GM12801 (cell line): Measurements from ENCODE around the gene OGDH.

Experiments used
- CTCF ChIP-seq: IDR thresholded peaks from one replicate; pipeline ENCODE4 v1.5.1; 2011; ENCODE audit warnings: control low read depth; ENCODE audit not compliant: insufficient read length; ENCODE audit errors: extremely low read depth

The OGDH gene

GRCh38 chr7:44606341-44607140, at the start of gene OGDH:
Gene OGDH (plus strand): TSS chr7:44606627. CDS start chr7:44624344, 17,717 bp downstream.
- no peak for TF ChIP-seq CTCF

GRCh38 chr7:44557485-44557884, 48.9 kb upstream of the OGDH start:
- no peak for TF ChIP-seq CTCF

- TF ChIP-seq CTCF: no peak
These were observed 46.9 kb upstream of the OGDH start for GRCh38 chr7:44559485-44559884.

GRCh38 chr7:44561481-44561880, 44.9 kb upstream of the OGDH start:
- TF ChIP-seq CTCF: no peak

GRCh38 chr7:44561962-44562621, 44.3 kb upstream of the OGDH start:
- TF ChIP-seq CTCF: no peak

- no peak for TF ChIP-seq CTCF
These were observed 43.2 kb upstream of the OGDH start for GRCh38 chr7:44563171-44563679.

- TF ChIP-seq CTCF: no peak
These were observed 41.8 kb upstream of the OGDH start for GRCh38 chr7:44564606-44565005.
